Measurements from ENCODE around the gene SHMT1.

- no peak for TF ChIP-seq CTCF (conservative IDR thresholded peaks at IDR 0.05; ENCODE audit: low read depth, low read length)
- no peak for TF ChIP-seq POLR2A (IDR thresholded peaks at IDR 0.05; ENCODE audit: low read depth, low read length)
- no peak for TF ChIP-seq MAFK (IDR thresholded peaks at IDR 0.05; ENCODE audit: low read depth, low read length)
- no peak for TF ChIP-seq RCOR1 (IDR thresholded peaks at IDR 0.05; ENCODE audit: insufficient replicate concordance, low read length)
Measured at GRCh38 chr17:18318771-18319450, 44.4 kb downstream of the SHMT1 start.

Measured in IMR-90 (cell line).